ENCODE results near the gene GRID1. TPM values are rescaled to one million over a fixed set of nuclear protein-coding genes. Genes with fewer than 3 reads are reported as not detected.

The GRID1 gene
- total and polyA plus RNA-seq, 2 experiments from 2014 or later: not detected

DNA sequence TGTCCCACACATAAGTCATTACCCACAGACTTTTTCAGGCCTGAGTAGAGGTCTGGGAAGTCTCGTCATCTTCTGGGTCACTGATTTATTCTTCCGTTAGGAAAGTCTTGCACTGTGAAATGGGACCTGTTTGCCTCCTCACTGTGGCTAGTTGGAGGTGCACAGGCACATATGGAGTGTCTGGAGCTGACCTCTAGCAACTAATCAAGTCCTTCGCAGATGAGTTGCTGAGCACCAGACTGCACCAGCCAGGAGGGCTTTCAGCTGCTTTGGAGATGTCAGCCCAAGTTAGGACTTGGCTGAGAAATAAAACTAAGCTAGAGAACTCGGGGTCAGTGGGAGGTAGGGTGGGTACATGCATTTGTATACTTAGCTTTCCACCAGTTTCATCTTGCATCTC lies 578.0 kb downstream of the GRID1 start:
- Histone ChIP-seq H3K27ac (no peak overlapping the region), H3K9me2 (ENCODE audit: insufficient read depth) (no peaks in the 10 kb centered on the region), H3K9ac (no peak overlapping the region), H3K9me3 (ENCODE audit: low read depth) (no peaks in the 10 kb centered on the region), H3K4me3 (no peak overlapping the region), H4K20me1 (ENCODE audit: insufficient read depth) (no peaks in the 10 kb centered on the region), H2AFZ (no peak overlapping the region), H3K27me3 (replicated peaks; ENCODE audit: insufficient read depth) (no peaks in the 10 kb centered on the region), H3F3A (ENCODE audit: insufficient read depth) (no peaks in the 10 kb centered on the region), H3K4me1 (ENCODE audit: insufficient read depth) (no peaks in the 10 kb centered on the region), H3K4me2 (ENCODE audit: unreplicated experiment) (no peak overlapping the region), H3K79me2 (ENCODE audit: insufficient read depth) (no peaks in the 10 kb centered on the region), H3K36me3 (ENCODE audit: low read depth) (no peaks in the 10 kb centered on the region)
- DNase-seq: no peak
- in situ Hi-C loops (cut with MboI): no loop called here
- no peak for TF ChIP-seq EZH2phosphoT487 (IDR thresholded peaks at IDR 0.05; ENCODE audit: insufficient read depth, low read depth)
- no peak for TF ChIP-seq EZH2 (IDR thresholded peaks at IDR 0.05; ENCODE audit: insufficient read depth, poor library complexity, severe bottlenecking)
- WGBS, 2 experiments (ENCODE audit: low coverage in 1 of 2, low lambda C conversion rate in 2 of 2, missing lambda C conversion rate in 2 of 2): 25 to 31% methylated on average over 4 of the region's 4 CpGs

GRCh38 chr10:85787881-85788280 lies 578.7 kb downstream of the GRID1 start:
- in situ Hi-C loops (cut with MboI): no loop called here
- Histone ChIP-seq H3K4me2 (ENCODE audit: unreplicated experiment) (no peak overlapping the region), H3K36me3 (ENCODE audit: low read depth) (no peaks in the 10 kb centered on the region), H2AFZ (no peak overlapping the region), H3K79me2 (ENCODE audit: insufficient read depth) (no peaks in the 10 kb centered on the region), H3K4me3 (no peak overlapping the region), H3K27me3 (replicated peaks; ENCODE audit: insufficient read depth) (no peaks in the 10 kb centered on the region), H3K27ac (no peak overlapping the region), H3K9me3 (ENCODE audit: low read depth) (no peaks in the 10 kb centered on the region), H3K9ac (no peak overlapping the region), H3K9me2 (ENCODE audit: insufficient read depth) (no peaks in the 10 kb centered on the region), H3K4me1 (ENCODE audit: insufficient read depth) (no peaks in the 10 kb centered on the region), H3F3A (ENCODE audit: insufficient read depth) (no peaks in the 10 kb centered on the region), H4K20me1 (ENCODE audit: insufficient read depth) (no peaks in the 10 kb centered on the region)
- no peak for DNase-seq
- 17 to 18% methylated on average over 3 of the region's 3 CpGs for WGBS, 2 experiments (ENCODE audit: low coverage in 1 of 2, low lambda C conversion rate in 2 of 2, missing lambda C conversion rate in 2 of 2)
- TF ChIP-seq EZH2phosphoT487 (IDR thresholded peaks at IDR 0.05; ENCODE audit: insufficient read depth, low read depth) (no peak), EZH2 (IDR thresholded peaks at IDR 0.05; ENCODE audit: insufficient read depth, poor library complexity, severe bottlenecking) (no peak)

- H3K9me2 ChIP-seq (ENCODE audit: insufficient read depth): no peaks in the 10 kb centered on the region
- no peak for DNase-seq
- no peaks in the 10 kb centered on the region for H3K27me3 ChIP-seq (replicated peaks; ENCODE audit: insufficient read depth)
- no peaks in the 10 kb centered on the region for H3F3A ChIP-seq (ENCODE audit: insufficient read depth)
- H3K36me3 ChIP-seq (ENCODE audit: low read depth): no peaks in the 10 kb centered on the region
- in situ Hi-C loops (cut with MboI): no loop called here
- TF ChIP-seq EZH2 (IDR thresholded peaks at IDR 0.05; ENCODE audit: insufficient read depth, poor library complexity, severe bottlenecking): no peak
- no peak for TF ChIP-seq EZH2phosphoT487 (IDR thresholded peaks at IDR 0.05; ENCODE audit: insufficient read depth, low read depth)
- no peaks in the 10 kb centered on the region for H3K4me1 ChIP-seq (ENCODE audit: insufficient read depth)
- H3K9me3 ChIP-seq (ENCODE audit: low read depth): no peaks in the 10 kb centered on the region
- no peaks in the 10 kb centered on the region for H3K79me2 ChIP-seq (ENCODE audit: insufficient read depth)
- H4K20me1 ChIP-seq (ENCODE audit: insufficient read depth): no peaks in the 10 kb centered on the region
- H2AFZ ChIP-seq: no peak overlapping the region
- no peak overlapping the region for H3K4me3 ChIP-seq
- WGBS, 2 experiments (ENCODE audit: low coverage in 1 of 2, low lambda C conversion rate in 2 of 2, missing lambda C conversion rate in 2 of 2): 5 to 14% methylated on average over 5 of the region's 5 CpGs
- H3K4me2 ChIP-seq (ENCODE audit: unreplicated experiment): no peak overlapping the region
- no peak overlapping the region for H3K27ac ChIP-seq
- H3K9ac ChIP-seq: no peak overlapping the region
Observed at GRCh38 chr10:85787393-85787792, 579.2 kb downstream of the GRID1 start.

DNA sequence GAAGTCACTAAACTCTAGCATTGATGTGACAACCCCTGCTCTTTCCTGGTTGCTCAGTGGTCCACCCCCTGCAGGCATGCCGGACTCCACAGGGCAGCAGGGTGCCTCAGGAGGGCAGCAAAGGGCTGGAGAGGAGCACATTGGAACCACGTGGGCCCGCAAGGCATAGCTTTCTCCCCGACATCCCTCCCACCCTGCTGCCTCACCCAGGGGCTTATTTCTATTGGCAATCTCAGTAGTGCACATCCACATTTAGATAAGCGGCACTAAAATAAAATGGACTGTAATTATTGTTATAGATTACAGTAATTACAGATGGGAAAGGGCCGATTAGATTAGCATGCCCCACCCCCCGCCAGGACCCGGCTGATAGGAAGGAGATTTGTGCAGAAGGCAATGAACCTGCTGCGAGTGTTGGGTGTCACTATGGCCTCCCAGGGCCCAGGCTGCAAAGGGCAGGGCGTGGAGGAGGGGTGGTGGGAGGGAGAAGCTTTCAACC lies 580.1 kb downstream of the GRID1 start:
- no peak overlapping the region for H3K4me3 ChIP-seq
- no peaks in the 10 kb centered on the region for H3K9me3 ChIP-seq (ENCODE audit: low read depth)
- H4K20me1 ChIP-seq (ENCODE audit: insufficient read depth): no peaks in the 10 kb centered on the region
- H3K4me1 ChIP-seq (ENCODE audit: insufficient read depth): no peaks in the 10 kb centered on the region
- H3K4me2 ChIP-seq (ENCODE audit: unreplicated experiment): no peak overlapping the region
- TF ChIP-seq EZH2phosphoT487 (IDR thresholded peaks at IDR 0.05; ENCODE audit: insufficient read depth, low read depth) (no peak), EZH2 (IDR thresholded peaks at IDR 0.05; ENCODE audit: insufficient read depth, poor library complexity, severe bottlenecking) (no peak)
- H3K27me3 ChIP-seq (replicated peaks; ENCODE audit: insufficient read depth): no peaks in the 10 kb centered on the region
- DNase-seq: no peak
- no peaks in the 10 kb centered on the region for H3K36me3 ChIP-seq (ENCODE audit: low read depth)
- H2AFZ ChIP-seq: no peak overlapping the region
- H3K79me2 ChIP-seq (ENCODE audit: insufficient read depth): no peaks in the 10 kb centered on the region
- no peaks in the 10 kb centered on the region for H3K9me2 ChIP-seq (ENCODE audit: insufficient read depth)
- H3K27ac ChIP-seq: no peak overlapping the region
- WGBS, 2 experiments (ENCODE audit: low coverage in 1 of 2, low lambda C conversion rate in 2 of 2, missing lambda C conversion rate in 2 of 2): 43 to 52% methylated on average over 10 of the region's 10 CpGs
- no peaks in the 10 kb centered on the region for H3F3A ChIP-seq (ENCODE audit: insufficient read depth)
- in situ Hi-C loops (cut with MboI): no loop called here
- no peak overlapping the region for H3K9ac ChIP-seq

DNA sequence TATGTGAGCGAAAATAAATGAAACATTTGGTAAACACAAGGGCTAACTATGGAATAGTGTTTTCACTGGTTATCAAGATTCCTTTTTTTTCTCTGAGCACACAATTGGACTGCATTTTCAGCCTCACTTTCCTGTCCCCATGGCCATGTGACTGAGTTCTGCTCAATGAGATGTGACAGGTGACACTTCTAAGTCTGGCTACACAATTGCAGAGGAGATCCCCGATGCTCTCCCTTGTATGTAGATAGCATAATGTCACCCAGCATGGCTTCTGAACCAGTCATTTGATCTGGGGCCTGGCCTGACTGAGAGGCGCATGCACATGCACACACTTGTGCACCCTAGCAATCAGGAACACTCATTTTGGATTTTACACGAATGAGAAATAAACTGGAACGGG lies 581.8 kb downstream of the GRID1 start:
- no peaks in the 10 kb centered on the region for H3K27me3 ChIP-seq (replicated peaks; ENCODE audit: insufficient read depth)
- no peak overlapping the region for H2AFZ ChIP-seq
- H3K4me3 ChIP-seq: no peak overlapping the region
- no peak overlapping the region for H3K4me2 ChIP-seq (ENCODE audit: unreplicated experiment)
- H3F3A ChIP-seq (ENCODE audit: insufficient read depth): no peaks in the 10 kb centered on the region
- in situ Hi-C loops (cut with MboI): no loop called here
- no peaks in the 10 kb centered on the region for H3K4me1 ChIP-seq (ENCODE audit: insufficient read depth)
- no peak for DNase-seq
- H3K27ac ChIP-seq: no peak overlapping the region
- H4K20me1 ChIP-seq (ENCODE audit: insufficient read depth): no peaks in the 10 kb centered on the region
- no peak overlapping the region for H3K9ac ChIP-seq
- no peaks in the 10 kb centered on the region for H3K9me3 ChIP-seq (ENCODE audit: low read depth)
- no peaks in the 10 kb centered on the region for H3K9me2 ChIP-seq (ENCODE audit: insufficient read depth)
- TF ChIP-seq EZH2 (IDR thresholded peaks at IDR 0.05; ENCODE audit: insufficient read depth, poor library complexity, severe bottlenecking) (no peak), EZH2phosphoT487 (IDR thresholded peaks at IDR 0.05; ENCODE audit: insufficient read depth, low read depth) (no peak)
- H3K36me3 ChIP-seq (ENCODE audit: low read depth): no peaks in the 10 kb centered on the region
- WGBS, 2 experiments (ENCODE audit: low coverage in 1 of 2, low lambda C conversion rate in 2 of 2, missing lambda C conversion rate in 2 of 2): 25 to 30% methylated on average over 5 of the region's 5 CpGs
- no peaks in the 10 kb centered on the region for H3K79me2 ChIP-seq (ENCODE audit: insufficient read depth)
